Measurements from ENCODE around the gene RTCA. TPM values are rescaled to one million over a fixed set of nuclear protein-coding genes. Genes with fewer than 3 reads are reported as not detected.

RTCA gene
- total and polyA plus RNA-seq, 11 donors = 21.3 to 54.6 (median 36.3) TPM

GRCh38 chr1:100239961-100240360, 26.1 kb upstream of the RTCA start:
- Histone ChIP-seq H3K27ac (no peak overlapping the region), H3K9me3 (no peaks in the 10 kb centered on the region), H3K4me3 (no peak overlapping the region), H3K27me3 (no peaks in the 10 kb centered on the region), H3K36me3 (peaks cover 0 to 43% (median 20%) of the 10 kb centered on the region in 9 donors), H3K4me1 (peaks cover 0 to 17% (median 2%) of the 10 kb centered on the region in 12 donors)
- intact Hi-C loops (cut with DNase I) = loop anchor here in 1 of 10 donors (10.0 kb wide), 1 partner anchor 105 kb away; the partner anchor contains the start of genes SASS6 and TRMT13
- ATAC-seq = no peak
- no peak for DNase-seq
- TF ChIP-seq CTCF (IDR thresholded peaks at IDR 0.05) (no peak), POLR2A (IDR thresholded peaks at IDR 0.05) (no peak)

- H3K36me3 ChIP-seq = peaks cover 0 to 39% (median 18%) of the 10 kb centered on the region in 9 donors
- intact Hi-C loops (cut with DNase I) = loop anchor here in 1 of 10 donors (10.0 kb wide), 1 partner anchor 106 kb away; the partner anchor contains the start of genes SASS6 and TRMT13
- H3K9me3 ChIP-seq = no peaks in the 10 kb centered on the region
- no peak for TF ChIP-seq CTCF (IDR thresholded peaks at IDR 0.05)
- no peak for TF ChIP-seq POLR2A (IDR thresholded peaks at IDR 0.05)
- no peaks in the 10 kb centered on the region for H3K27me3 ChIP-seq
- ATAC-seq (no peak), DNase-seq (no peak)
- H3K27ac ChIP-seq = no peak overlapping the region
- peaks cover 0 to 20% (median 2%) of the 10 kb centered on the region in 12 donors for H3K4me1 ChIP-seq
- H3K4me3 ChIP-seq = no peak overlapping the region
- WGBS, 4 donors = 84 to 88% (median 85%) methylated on average over 4 of the region's 4 CpGs
Observed at GRCh38 chr1:100240631-100241030, 25.4 kb upstream of the RTCA start.

GRCh38 chr1:100246738-100247137, 19.3 kb upstream of the RTCA start:
- TF ChIP-seq POLR2A (IDR thresholded peaks at IDR 0.05) = no peak
- TF ChIP-seq CTCF (IDR thresholded peaks at IDR 0.05) = no peak
- no peak for ATAC-seq
- no peak overlapping the region for H3K27ac ChIP-seq
- H3K9me3 ChIP-seq = no peaks in the 10 kb centered on the region
- no peaks in the 10 kb centered on the region for H3K27me3 ChIP-seq
- intact Hi-C loops (cut with DNase I) = loop anchor here in 3 of 10 donors (5.0 to 10.0 kb wide), 3 partner anchors 106 to 114 kb away; partner anchors contain the start of genes SASS6 (in 2 of the 3), TRMT13 (in 2 of the 3) and CDC14A (in 1 of the 3)
- WGBS, 4 donors = 57 to 67% (median 59%) methylated on average over 4 of the region's 4 CpGs
- DNase-seq = no peak
- no peak overlapping the region for H3K4me3 ChIP-seq
- peaks cover 0 to 3% (median 0%) of the 10 kb centered on the region in 9 donors for H3K36me3 ChIP-seq
- H3K4me1 ChIP-seq = peaks cover 0 to 34% (median 19%) of the 10 kb centered on the region in 12 donors

DNA sequence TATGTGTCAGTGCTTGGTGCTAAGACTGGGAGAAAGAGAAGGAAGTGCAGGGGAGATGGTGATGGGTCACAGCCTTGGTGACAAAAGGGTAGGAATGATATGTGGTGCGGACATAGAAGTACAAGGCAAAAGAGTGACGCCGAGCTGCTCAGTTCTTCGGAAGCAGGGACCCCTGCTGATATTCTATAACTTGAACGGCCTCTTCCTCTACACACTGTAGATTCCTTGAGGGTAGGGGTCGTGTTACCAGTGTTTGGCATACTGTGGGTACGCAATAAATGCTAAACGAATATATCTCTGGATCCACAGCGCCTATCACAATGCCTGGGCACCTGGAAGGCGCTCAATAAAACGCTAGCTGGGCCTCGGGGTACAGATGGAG, 16.9 kb upstream of the RTCA start:
- Histone ChIP-seq H3K27me3 (no peaks in the 10 kb centered on the region), H3K4me3 (peak overlapping the region; percentile 74 to 97 (median 83)), H3K4me1 (peaks cover 0 to 34% (median 19%) of the 10 kb centered on the region in 12 donors), H3K9me3 (no peaks in the 10 kb centered on the region), H3K36me3 (peaks cover 0 to 3% (median 0%) of the 10 kb centered on the region in 9 donors), H3K27ac (peak overlapping the region; percentile 75 to 95 (median 86))
- ATAC-seq = no peak
- no peak for DNase-seq
- TF ChIP-seq POLR2A (IDR thresholded peaks at IDR 0.05) = no peak
- TF ChIP-seq CTCF (IDR thresholded peaks at IDR 0.05) = no peak
- intact Hi-C loops (cut with DNase I) = loop anchor here in 3 of 10 donors (5.0 to 10.0 kb wide), 3 partner anchors 103 to 117 kb away; partner anchors contain the start of genes SASS6 (in 2 of the 3), TRMT13 (in 2 of the 3) and CDC14A (in 1 of the 3)
- WGBS, 4 donors = 0 to 1% (median 1%) methylated on average over 12 of the region's 12 CpGs

All from heart left ventricle (tissue), 16 donors.